ENCODE results near the gene PAIP2.

GRCh38 chr5:139299486-139299885, 42.2 kb upstream of the PAIP2 start:
- TF ChIP-seq CTCF (IDR thresholded peaks at IDR 0.05) (no peak), POLR2A (IDR thresholded peaks at IDR 0.05) (no peak)
